ENCODE data around the gene SH3RF3.

DNA sequence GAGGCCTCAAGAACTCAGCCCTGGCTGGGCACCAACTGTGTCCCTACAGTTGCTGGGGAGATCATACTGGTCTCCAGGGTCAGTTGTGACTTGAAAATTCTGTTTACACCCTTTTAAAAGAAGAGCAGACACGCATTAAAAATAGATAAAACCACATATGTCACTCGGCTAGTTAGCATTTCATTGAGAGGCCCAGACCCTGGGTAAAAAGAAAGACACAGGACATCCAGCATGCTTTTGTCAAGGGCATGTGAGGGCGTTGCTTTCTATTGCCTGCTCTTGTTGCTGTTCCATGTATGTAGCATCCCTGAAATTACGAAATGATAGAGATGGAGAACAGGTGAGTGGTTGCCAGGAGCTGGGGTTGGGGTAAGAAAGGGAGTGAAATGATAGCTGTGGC is 390.5 kb downstream of the SH3RF3 start:
- TF ChIP-seq, protein P1, sequence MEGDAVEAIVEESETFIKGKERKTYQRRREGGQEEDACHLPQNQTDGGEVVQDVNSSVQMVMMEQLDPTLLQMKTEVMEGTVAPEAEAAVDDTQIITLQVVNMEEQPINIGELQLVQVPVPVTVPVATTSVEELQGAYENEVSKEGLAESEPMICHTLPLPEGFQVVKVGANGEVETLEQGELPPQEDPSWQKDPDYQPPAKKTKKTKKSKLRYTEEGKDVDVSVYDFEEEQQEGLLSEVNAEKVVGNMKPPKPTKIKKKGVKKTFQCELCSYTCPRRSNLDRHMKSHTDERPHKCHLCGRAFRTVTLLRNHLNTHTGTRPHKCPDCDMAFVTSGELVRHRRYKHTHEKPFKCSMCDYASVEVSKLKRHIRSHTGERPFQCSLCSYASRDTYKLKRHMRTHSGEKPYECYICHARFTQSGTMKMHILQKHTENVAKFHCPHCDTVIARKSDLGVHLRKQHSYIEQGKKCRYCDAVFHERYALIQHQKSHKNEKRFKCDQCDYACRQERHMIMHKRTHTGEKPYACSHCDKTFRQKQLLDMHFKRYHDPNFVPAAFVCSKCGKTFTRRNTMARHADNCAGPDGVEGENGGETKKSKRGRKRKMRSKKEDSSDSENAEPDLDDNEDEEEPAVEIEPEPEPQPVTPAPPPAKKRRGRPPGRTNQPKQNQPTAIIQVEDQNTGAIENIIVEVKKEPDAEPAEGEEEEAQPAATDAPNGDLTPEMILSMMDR (IDR thresholded peaks at IDR 0.05) = no peak
- TF ChIP-seq EZH2 (IDR thresholded peaks at IDR 0.05) = no peak
- TF ChIP-seq EZH2phosphoT487 (IDR thresholded peaks at IDR 0.05) = no peak
